Hindlimb muscle (tissue), 1 donor: ENCODE data around the gene CSH1. TPM values are rescaled to one million over a fixed set of nuclear protein-coding genes. Genes with fewer than 3 reads are reported as not detected.
"Not testable (repeated sequence)": the region's sequence is repeated elsewhere in the genome, so short reads cannot be mapped to it uniquely, and the experiment has no call there.

Experiments used
- DNase-seq: peaks from one replicate; pipeline ENCODE4 v3.0.0-alpha.2; 2013
- polyA plus RNA-seq: library from polyadenylated mRNA; unstranded; fragments of 120-200 nt; gene quantifications from one replicate; pipeline ENCODE4 v1.2.1, GENCODE V29; 2013; ENCODE audit not compliant: insufficient read length

CSH1 gene
- polyA plus RNA-seq: 0.50 TPM

- not testable (repeated sequence) for DNase-seq
Observed at GRCh38 chr17:63896524-63897354, at the start of gene CSH1. Gene CSH1 (minus strand): TSS chr17:63896574. CDS start chr17:63896511, 63 bp downstream.

GRCh38 chr17:63945784-63946439 lies 49.5 kb upstream of the CSH1 start:
- no peak for DNase-seq

GRCh38 chr17:63944736-63945499 lies 48.5 kb upstream of the CSH1 start:
- no peak for DNase-seq

DNA sequence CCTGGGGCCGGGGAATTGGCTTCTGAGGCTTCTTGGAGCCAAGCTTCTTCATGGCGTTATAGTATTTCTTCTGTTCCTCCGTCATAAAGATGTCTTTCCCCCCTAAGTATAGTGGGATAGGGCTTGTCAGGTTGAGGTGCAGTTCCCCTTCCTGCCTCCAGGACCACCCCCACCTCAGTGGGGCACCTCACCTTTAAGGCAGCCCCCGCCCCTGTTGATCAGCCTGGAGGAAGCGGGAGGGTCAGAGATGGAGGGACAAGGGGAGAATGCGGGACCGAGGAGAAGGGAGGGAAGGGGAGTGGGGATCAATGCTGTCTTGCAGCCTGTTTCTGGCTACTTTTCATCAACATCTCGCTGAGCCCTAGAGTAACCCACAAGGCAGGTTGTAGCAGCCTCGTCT lies 47.4 kb upstream of the CSH1 start:
- no peak for DNase-seq

- no peak for DNase-seq
Observed at GRCh38 chr17:63942309-63942985, 46.1 kb upstream of the CSH1 start.

DNA sequence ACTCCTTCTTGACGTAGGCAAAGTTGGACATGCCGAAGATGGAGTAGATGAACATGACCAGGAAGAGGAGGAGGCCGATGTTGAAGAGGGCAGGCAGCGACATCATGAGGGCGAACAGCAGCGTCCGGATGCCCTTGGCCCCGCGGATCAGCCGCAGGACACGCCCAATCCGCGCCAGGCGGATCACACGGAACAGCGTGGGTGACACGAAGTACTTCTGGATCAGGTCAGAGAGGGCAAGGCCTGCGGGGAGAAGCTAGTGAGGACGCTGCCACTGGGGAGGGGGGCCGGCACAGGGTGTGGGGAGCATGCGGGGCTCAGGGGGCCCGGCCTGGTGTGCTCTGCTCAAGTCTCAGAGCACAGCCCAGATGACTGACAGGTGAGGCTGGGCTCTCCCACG lies 45.4 kb upstream of the CSH1 start:
- DNase-seq: no peak

GRCh38 chr17:63941162-63941561 lies 44.8 kb upstream of the CSH1 start:
- DNase-seq: no peak

- no peak for DNase-seq
Observed at GRCh38 chr17:63940584-63940983, 44.2 kb upstream of the CSH1 start.

GRCh38 chr17:63939884-63940283 lies 43.5 kb upstream of the CSH1 start:
- DNase-seq: no peak

DNA sequence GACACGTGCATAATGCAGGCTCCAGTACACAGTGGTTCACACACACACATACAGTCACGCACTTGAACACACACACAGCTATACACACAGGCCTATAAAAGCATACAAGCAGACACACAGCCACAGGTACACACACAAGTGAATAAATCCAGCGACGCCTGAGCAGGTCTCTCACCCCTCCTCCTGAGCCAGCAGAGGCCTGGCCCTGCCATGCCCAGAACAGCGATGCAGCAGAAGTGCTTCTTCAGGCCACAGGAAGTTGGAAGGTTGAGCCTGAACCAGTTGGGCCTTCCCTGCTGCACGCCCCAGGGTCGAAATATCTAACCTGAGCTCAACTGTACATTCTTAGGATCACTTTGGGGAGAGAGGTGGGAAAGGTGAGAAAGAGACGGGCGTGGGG lies 43.0 kb upstream of the CSH1 start:
- DNase-seq: no peak

DNA sequence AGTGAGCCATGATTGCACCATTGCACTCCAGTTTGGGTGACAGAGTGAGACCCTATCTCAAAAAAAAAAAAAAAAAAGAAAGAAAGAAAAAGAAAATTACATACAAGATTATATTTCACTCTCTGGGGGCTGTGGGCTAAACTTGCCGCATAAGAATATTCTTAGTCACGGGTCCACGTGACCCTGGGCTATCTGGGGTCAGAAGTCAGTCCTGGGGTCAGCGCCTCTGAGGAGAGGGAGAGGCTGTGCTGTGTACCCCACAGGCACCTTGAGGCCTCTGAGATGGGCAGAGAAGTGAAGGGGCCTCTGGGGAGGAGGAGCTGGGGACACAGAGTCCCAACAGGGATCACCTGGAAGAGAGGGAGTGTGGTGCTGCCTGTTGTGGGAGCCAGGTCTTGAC lies 41.5 kb upstream of the CSH1 start:
- DNase-seq: no peak

DNA sequence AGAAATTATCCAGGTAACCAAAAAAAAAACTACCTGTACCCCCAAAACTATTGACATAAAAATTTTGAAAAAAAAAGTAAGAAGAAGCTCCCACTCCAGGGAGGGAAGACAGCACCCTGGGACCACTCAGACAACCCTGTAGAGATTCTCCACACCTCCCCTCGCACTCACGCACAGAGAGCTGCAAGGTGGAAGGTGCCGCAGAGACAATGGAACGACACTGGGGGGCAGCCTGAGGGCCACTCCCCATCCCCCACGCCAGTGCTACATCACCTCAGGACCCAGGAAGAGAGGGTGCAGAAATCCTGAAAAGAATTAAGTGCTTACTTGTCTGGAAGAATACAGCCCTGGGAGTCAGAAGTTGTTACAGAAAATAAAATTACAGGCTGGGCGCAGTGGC lies 40.9 kb upstream of the CSH1 start:
- DNase-seq: no peak

- DNase-seq: no peak
Observed at GRCh38 chr17:63934183-63935112, 38.1 kb upstream of the CSH1 start.

DNA sequence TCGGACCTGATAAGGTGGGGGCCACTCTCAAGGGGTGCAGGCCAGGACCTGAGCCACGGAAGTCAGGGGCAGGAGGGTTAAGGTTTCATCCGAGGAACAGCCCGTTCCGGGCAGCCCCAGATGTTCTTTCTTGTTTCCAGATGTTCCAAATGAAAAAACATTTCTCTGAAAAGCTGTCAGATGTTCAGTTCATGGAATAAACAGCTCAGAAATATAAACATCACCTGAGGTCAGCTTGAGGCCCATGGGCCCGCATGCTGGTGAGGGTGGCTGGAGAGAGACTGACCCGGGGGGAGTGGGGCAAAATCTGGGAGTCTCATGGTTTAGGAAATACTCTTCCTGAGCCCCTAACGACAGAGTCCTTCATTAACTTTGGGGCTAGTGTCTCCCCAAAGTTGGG lies 37.2 kb upstream of the CSH1 start:
- no peak for DNase-seq

GRCh38 chr17:63932721-63933120 lies 36.3 kb upstream of the CSH1 start:
- DNase-seq: no peak

DNA sequence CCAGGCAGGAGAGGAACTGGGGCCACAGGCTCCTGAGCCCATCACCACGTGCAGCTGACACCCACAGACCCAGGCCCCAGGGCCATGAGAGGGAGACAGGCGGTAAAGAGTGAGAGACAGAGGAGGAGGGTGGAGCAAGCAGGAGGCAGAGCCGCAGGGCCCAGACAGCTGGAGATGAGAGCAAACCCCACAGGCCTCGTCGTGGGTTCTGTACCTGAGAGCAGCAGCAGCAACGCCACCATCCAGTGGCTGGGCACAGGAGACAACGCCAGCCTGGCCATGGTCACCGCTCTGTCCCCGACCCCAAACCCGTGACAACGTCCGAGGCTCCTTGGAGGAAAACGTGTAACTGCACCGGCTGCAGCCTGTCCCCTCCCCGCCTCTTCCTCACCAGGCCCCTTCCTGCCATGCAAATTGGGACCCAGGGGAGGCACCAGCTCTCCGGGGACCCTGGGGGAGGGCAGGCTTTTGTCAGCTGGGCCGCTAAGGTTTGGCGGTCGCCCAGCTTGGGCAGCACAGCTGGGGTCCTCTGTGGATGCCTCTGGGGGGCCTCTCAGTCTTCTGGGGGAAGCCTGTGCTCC lies 35.7 kb upstream of the CSH1 start, which contains the start of gene CD79B:
Gene CD79B (minus strand): TSS at position 351 of the 581 bp plus-strand sequence. CDS start 70 bp downstream, at position 281.
- DNase-seq: no peak

DNA sequence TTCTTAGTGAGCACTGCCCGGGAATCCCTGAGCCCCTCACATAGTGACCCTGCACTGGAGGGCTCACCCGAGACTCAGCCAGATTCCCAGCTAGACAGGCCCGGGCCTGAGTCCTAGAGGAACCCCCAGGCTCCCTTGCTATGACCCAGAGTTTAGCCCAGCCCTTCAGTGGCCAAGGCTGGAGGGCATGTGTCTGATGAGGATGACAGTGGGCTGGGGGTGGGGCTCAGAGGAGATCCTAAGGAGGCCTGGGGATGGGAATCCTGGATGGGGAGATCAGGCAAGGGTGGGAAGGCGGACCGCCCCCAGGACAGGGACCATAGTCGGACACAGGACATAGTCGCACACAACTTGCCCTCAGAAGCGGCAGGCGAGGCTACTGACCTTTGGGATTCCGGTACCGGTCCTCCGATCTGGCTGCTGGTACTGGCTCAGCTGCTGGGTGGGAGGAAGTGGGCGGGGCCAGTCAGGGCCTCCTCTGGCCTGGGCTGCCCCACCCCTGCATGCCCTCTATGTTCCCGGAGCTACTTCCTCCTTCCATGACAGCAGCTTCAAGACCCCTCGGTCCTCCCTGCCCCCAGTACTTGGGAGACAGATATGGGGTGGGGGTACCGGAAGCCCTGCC lies 34.7 kb upstream of the CSH1 start:
- DNase-seq: no peak

GRCh38 chr17:63929860-63930766 lies 33.7 kb upstream of the CSH1 start:
- DNase-seq: no peak

- no peak for DNase-seq
Observed at GRCh38 chr17:63928966-63929695, 32.8 kb upstream of the CSH1 start.
